Osteocyte (in vitro differentiated cells): ENCODE results near the gene SLCO1B1. TPM values are rescaled to one million over a fixed set of nuclear protein-coding genes. Genes with fewer than 3 reads are reported as not detected.
"Not testable (repeated sequence)": the region's sequence is repeated elsewhere in the genome, so short reads cannot be mapped to it uniquely, and the experiment has no call there.

ENCODE experiments used
- DNase-seq: peaks from one replicate; pipeline ENCODE4 v3.0.0; 2021; ENCODE audit warnings: mixed read lengths; ENCODE audit not compliant: unreplicated experiment; ENCODE audit errors: extremely low spot score
- H3K27ac Mint-ChIP-seq: one replicate; pipeline ENCODE4 v1.8.0; 2021; ENCODE audit warnings: mild to moderate bottlenecking, mixed read lengths; ENCODE audit not compliant: unreplicated experiment
- H3K27me3 Mint-ChIP-seq: one replicate; pipeline ENCODE4 v1.8.0; 2021; ENCODE audit warnings: mixed read lengths; ENCODE audit not compliant: unreplicated experiment
- H3K36me3 Mint-ChIP-seq: one replicate; pipeline ENCODE4 v1.8.0; 2021; ENCODE audit warnings: mixed read lengths; ENCODE audit not compliant: unreplicated experiment
- H3K4me1 Mint-ChIP-seq: one replicate; pipeline ENCODE4 v1.8.0; 2021; ENCODE audit warnings: mixed read lengths; ENCODE audit not compliant: unreplicated experiment
- H3K4me3 Mint-ChIP-seq: one replicate; pipeline ENCODE4 v1.8.0; 2021; ENCODE audit warnings: mild to moderate bottlenecking, moderate library complexity, mixed read lengths; ENCODE audit not compliant: unreplicated experiment
- H3K9me3 Mint-ChIP-seq: one replicate; pipeline ENCODE4 v1.8.0; 2021; ENCODE audit warnings: mixed read lengths; ENCODE audit not compliant: unreplicated experiment
- CTCF ChIP-seq: fragments of 200-600 bp; sonication (generic); IDR thresholded peaks from 2 replicates; pipeline ENCODE4 v1.5.0; 2021; ENCODE audit warnings: antibody characterized with exemption, mild to moderate bottlenecking, moderate library complexity
- long read RNA-seq: library from polyadenylated mRNA; unstranded; transcript quantifications from one replicate; pipeline ENCODE4 v2.0.0, GENCODE V29; 2021
- total RNA-seq: library from RNA; stranded (reverse); gene quantifications from 2 replicates; pipeline ENCODE4 v1.2.1, GENCODE V29; 2021

SLCO1B1 gene
- total RNA-seq = not detected in 2 replicates
- long read RNA-seq, partial matches to known transcripts = 0 of 1 reads
- long read RNA-seq, other reads (novel, unspliced or antisense) = 1 of 1 reads

GRCh38 chr12:21130998-21131397, at the start of gene SLCO1B1:
Gene SLCO1B1 (plus strand): TSS chr12:21131194. CDS start chr12:21141575, 10,381 bp downstream.
- no peak for TF ChIP-seq CTCF
- Mint-ChIP-seq H3K36me3 (no peaks in the 10 kb centered on the region), H3K4me1 (no peaks in the 10 kb centered on the region), H3K27me3 (peaks cover 3% of the 10 kb centered on the region), H3K27ac (no peak within 1 kb of the TSS), H3K4me3 (no peak within 1 kb of the TSS), H3K9me3 (no peaks in the 10 kb centered on the region)
- DNase-seq = no peak

DNA sequence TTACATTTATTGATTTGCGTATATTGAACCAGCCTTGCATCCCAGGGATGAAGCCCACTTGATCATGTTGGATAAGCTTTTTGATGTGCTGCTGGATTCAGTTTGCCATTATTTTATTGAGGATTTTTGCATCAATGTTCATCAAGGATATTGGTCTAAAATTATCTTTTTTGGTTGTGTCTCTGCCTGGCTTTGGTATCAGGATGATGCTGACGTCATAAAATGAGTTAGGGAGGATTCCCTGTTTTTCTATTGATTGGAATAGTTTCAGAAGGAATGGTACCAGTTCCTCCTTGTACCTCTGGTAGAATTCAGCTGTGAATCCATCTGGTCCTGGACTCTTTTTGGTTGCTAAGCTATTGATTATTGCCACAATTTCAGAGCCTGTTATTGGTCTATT, 46.2 kb upstream of the SLCO1B1 start:
- H3K4me1 Mint-ChIP-seq, H3K36me3 Mint-ChIP-seq, H3K9me3 Mint-ChIP-seq, DNase-seq, H3K27me3 Mint-ChIP-seq, H3K27ac Mint-ChIP-seq, H3K4me3 Mint-ChIP-seq: not testable (repeated sequence)

DNA sequence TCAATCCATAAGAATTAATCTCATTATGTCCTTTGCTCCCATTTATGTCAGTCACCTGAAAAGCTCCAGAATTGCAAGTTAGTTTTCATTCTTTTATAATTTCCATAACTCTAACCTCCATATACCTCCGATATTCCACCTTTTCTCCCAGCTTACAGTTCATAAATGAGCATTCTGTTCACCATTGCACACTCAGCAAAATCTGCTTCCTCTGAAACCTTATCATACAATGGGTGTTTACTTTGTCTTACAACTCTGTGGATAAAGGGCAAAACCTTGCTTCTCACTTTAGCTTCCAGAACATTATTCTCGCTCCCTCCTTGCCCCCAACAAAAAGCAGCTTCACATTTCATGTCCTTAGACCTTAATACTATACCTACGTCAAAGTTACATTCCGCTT, 19.3 kb upstream of the SLCO1B1 start:
- Mint-ChIP-seq H3K4me3 (no peak overlapping the region), H3K36me3 (no peaks in the 10 kb centered on the region), H3K27ac (no peak overlapping the region), H3K27me3 (peaks cover 21% of the 10 kb centered on the region), H3K4me1 (no peaks in the 10 kb centered on the region), H3K9me3 (no peaks in the 10 kb centered on the region)
- TF ChIP-seq CTCF = no peak
- no peak for DNase-seq

DNA sequence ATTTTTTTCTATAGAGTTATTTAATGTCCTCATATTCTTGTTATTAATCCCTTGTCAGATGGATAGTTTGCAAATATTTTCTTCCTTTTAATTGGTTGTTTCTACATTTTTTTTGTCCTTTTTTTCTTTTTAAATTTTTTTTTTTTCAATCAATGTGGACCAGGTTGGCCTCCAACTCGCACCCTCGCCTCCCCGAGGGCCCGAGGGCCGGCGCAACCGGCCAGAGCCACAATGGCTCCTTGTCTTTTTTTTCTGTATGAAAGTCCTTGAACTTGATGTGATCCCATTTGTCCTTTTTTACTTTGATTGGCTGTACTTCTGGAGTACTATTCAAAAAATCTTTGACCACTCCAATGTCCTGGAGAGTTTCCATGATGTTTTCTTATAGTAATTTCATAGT, 17.7 kb upstream of the SLCO1B1 start:
- no peaks in the 10 kb centered on the region for H3K36me3 Mint-ChIP-seq
- H3K27me3 Mint-ChIP-seq = peaks cover 22% of the 10 kb centered on the region
- H3K4me3 Mint-ChIP-seq = no peak overlapping the region

DNA sequence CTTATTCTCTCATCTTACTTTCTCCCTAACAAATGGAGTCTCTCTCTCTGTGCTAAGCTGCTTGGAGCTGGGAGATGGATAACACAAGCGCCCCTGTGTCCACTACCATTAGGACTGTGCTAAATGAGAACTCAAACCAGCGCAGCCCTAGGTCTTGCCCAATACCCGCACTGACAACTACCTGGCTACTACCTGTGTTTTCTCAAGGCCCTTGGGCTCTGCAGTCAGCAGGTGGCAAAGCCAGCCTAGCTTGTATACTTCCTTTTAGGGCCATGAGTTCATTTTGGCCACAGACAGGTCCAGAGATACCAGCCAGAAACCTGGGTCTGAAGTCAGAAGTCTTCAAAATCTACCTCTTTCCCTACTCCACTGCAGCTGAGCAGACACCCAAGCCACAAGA, 13.0 kb upstream of the SLCO1B1 start:
- Mint-ChIP-seq H3K4me1 (no peaks in the 10 kb centered on the region), H3K27ac (no peak overlapping the region), H3K4me3 (no peak overlapping the region), H3K27me3 (peaks cover 23% of the 10 kb centered on the region), H3K36me3 (no peaks in the 10 kb centered on the region), H3K9me3 (no peaks in the 10 kb centered on the region)
- no peak for TF ChIP-seq CTCF
- no peak for DNase-seq

More for the DNA sequence above, 17.7 kb upstream of the SLCO1B1 start:
- H3K9me3 Mint-ChIP-seq = no peaks in the 10 kb centered on the region
- H3K4me1 Mint-ChIP-seq = no peaks in the 10 kb centered on the region
- no peak for DNase-seq
- no peak for TF ChIP-seq CTCF
- H3K27ac Mint-ChIP-seq = no peak overlapping the region

DNA sequence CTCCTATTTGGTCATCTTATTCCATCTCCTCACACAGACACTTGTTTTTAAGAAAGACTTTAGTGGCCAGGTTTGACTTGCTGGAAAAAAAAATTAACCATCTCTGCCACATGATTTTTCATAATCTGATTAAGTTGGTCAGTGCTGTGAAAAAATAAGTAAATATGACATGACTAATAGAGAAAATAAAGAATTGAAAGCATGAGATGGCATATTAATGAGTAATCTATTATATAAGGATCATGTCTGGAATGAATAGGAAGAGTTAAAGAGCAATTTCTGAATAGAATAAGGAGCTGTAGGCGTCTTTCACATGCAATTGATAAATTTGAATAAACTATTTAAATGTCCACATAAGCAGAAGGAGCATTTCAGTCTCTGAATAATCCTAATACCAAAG, 12.2 kb upstream of the SLCO1B1 start:
- Mint-ChIP-seq H3K4me1 (no peaks in the 10 kb centered on the region), H3K27me3 (peaks cover 27% of the 10 kb centered on the region), H3K9me3 (no peaks in the 10 kb centered on the region), H3K27ac (no peak overlapping the region), H3K36me3 (no peaks in the 10 kb centered on the region), H3K4me3 (no peak overlapping the region)
- no peak for TF ChIP-seq CTCF
- DNase-seq = no peak
